22Rv1 (cell line): Measurements from ENCODE around the gene GLIS1.

Experiments used
- H3K27ac ChIP-seq: fragments of 450-650 bp; 2 replicates; pipeline ENCODE4 v1.5.1; 2017
- ZFX ChIP-seq: fragments of 450-650 bp; IDR thresholded peaks from 2 replicates; pipeline ENCODE4 v1.6.1; 2017; ENCODE audit warnings: antibody characterized with exemption, borderline replicate concordance
- TF ChIP-seq, protein P1 (sequence below): fragments of 450-650 bp; IDR thresholded peaks from 2 replicates; pipeline ENCODE4 v1.5.1; 2017; ENCODE audit warnings: mild to moderate bottlenecking

The GLIS1 gene

DNA sequence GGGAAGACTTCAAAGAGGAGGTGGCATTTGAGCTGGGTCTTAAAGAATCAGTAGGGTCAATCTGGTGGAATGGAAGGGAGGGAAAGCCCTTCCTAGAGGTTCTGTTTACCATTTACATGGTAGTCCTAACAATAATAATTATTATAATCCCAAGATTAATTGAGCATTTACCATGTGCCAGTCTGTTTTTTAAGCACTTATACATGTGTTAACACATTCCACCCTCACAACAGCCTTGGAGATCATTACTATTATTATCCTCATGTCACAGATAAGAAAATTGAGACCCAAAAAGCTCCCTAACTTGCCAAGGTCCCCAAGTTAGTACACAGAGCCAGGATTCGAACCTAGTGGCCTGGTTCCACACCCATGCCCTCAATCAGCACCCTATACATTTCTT lies 10.8 kb downstream of the GLIS1 start:
- TF ChIP-seq ZFX, result no peak
- TF ChIP-seq, protein P1, sequence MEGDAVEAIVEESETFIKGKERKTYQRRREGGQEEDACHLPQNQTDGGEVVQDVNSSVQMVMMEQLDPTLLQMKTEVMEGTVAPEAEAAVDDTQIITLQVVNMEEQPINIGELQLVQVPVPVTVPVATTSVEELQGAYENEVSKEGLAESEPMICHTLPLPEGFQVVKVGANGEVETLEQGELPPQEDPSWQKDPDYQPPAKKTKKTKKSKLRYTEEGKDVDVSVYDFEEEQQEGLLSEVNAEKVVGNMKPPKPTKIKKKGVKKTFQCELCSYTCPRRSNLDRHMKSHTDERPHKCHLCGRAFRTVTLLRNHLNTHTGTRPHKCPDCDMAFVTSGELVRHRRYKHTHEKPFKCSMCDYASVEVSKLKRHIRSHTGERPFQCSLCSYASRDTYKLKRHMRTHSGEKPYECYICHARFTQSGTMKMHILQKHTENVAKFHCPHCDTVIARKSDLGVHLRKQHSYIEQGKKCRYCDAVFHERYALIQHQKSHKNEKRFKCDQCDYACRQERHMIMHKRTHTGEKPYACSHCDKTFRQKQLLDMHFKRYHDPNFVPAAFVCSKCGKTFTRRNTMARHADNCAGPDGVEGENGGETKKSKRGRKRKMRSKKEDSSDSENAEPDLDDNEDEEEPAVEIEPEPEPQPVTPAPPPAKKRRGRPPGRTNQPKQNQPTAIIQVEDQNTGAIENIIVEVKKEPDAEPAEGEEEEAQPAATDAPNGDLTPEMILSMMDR, result no peak

DNA sequence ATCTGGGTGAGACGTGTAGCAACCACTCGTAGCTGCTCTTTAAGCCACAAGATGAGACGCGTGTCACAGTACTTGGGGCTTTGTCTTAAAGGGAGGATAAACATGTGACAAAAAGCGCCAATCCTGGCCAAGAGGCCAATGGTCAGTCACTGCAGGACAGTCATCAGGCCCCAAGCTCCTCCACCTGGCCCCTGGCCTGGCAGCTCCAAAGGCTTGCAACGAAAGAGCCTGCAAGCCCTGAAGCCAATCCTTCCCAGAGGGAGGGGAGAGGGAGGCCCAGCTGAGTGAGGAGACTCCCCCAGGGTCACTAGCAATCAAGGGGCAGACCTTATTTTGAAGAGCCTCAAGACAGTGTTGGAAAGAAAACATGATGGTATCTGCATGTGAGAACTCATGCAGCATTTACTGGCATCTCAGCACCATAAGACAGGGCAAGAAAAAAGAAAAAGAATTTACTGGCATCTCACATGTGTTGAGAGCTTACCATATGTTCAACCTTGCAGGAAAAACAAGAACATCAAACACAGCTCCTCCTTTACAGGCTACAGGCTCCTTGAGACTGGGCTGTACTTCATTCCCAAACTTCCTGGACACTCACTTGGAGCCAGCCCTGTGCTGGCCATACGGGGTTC lies 11.4 kb downstream of the GLIS1 start:
- TF ChIP-seq ZFX, result no peak
- TF ChIP-seq, protein P1, result no peak
- no peak overlapping the region for H3K27ac ChIP-seq

More for the DNA sequence above, 10.8 kb downstream of the GLIS1 start:
- no peak overlapping the region for H3K27ac ChIP-seq

DNA sequence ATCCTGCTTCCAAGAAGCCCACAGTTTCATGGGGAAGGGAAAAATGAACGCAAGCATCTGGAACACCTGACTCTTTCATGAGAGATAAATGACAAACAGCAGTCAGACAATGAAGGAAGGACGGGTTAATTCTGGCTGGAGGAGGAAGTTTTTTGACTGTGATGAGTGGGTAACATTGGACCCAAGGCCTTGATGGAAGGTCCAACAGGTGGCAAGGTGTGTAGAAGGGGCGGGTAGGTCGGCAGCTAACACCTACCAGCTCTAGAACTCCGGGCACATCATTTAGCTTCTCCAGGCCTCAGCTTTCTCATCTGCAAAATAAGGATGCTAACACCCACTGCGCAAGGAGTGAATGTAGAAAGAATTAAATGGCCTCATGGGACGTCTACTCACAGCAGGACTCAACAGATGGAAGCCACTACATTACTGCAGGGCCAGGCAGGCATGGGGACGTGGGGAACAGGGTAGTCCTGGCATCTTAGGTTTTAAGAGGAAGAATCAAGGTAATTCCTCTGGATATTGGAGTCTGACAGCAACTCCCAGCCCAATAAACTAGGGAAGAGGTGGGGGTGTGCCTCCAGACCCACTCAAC lies 12.9 kb downstream of the GLIS1 start:
- H3K27ac ChIP-seq, result no peak overlapping the region
- no peak for TF ChIP-seq ZFX
- TF ChIP-seq, protein P1, result no peak

DNA sequence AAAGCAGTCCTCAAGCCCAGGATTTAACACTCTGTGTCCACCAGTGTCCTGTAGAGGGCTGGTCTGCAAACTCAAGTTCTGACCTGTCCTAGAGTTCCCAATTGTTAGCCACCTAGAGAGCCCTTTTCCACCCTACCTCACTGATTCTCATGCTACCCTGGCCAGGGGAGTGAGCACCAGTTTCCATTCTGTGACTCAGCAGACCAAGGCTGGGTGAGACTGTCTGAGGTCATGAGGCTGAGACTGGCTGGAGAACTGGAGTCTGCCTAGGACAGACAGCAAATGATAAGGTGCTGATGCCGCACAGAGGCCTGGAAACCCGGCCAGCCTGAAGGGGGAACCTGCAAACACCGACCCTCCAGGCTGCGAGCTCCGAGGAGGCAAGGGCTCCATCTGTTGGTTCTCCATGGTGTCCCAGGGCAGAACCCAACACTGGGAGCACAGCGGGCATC lies 13.7 kb downstream of the GLIS1 start:
- H3K27ac ChIP-seq, result no peak overlapping the region
- no peak for TF ChIP-seq ZFX
- TF ChIP-seq, protein P1, result 0 out of 2 replicates have a peak, but pooled peaks have one; percentile 7

DNA sequence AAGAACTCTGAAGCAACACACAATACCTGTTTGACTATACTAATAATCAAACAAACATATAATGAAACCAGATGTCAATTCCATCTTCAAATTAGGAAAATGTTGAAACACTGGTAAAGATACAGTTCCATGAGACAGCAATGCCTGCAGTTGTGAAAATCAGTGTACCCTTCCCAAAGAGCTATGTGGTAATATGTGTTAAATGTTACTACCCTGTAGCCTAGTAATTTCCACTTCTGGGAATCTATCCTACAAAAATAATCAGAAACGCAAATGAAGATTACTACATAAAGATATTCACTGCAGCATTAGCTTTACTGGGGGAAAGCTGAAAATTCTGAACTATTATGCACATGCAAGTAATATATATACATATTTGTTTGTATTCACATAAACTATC lies 16.9 kb downstream of the GLIS1 start:
- no peak overlapping the region for H3K27ac ChIP-seq
- TF ChIP-seq, protein P1, result no peak
- TF ChIP-seq ZFX, result no peak

DNA sequence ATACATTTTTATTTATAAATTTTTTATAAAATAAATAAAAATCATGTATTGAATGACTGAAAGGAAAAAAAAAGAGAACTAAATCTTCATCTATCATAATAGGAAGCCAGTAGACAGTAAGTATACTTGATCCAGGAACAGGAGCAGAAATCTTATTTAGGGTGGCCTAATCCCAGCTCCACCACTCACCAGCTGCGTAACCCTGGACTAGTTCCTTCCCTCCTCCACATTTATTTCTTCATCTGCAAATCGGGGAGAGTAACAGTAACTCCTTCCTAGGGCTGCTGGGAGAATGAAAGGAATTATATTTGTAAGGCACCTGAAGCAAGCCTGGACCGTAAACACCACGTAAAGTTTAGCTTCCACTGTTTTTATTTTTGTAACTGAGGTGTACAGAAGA lies 17.9 kb downstream of the GLIS1 start:
- no peak overlapping the region for H3K27ac ChIP-seq
- TF ChIP-seq, protein P1, result no peak
- no peak for TF ChIP-seq ZFX

DNA sequence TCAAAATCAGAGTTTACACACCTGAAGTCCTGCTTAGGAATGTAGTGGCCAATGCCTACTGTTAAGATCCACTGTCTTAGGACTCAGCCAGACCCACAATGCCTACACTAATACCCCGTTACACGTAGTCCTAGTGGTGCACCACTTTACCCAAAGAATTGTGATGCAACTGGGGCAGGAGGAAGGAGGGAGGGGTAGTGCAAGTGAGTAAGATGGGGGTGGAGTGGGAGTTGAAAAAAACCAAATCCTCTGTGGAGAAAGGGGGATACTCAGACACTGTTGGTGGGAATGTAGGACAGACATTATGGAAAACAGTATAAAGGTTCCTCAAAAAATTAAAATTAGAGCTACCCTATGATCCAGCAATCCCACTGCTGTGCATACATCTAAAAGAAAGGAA lies 19.5 kb downstream of the GLIS1 start:
- no peak overlapping the region for H3K27ac ChIP-seq
- TF ChIP-seq, protein P1, result no peak
- TF ChIP-seq ZFX, result no peak
